Myocyte (in vitro differentiated cells): Measurements from ENCODE around the gene SRP19. TPM values are rescaled to one million over a fixed set of nuclear protein-coding genes. Genes with fewer than 3 reads are reported as not detected.
"Not testable (repeated sequence)": the region's sequence is repeated elsewhere in the genome, so short reads cannot be mapped to it uniquely, and the experiment has no call there.

Experiments
- DNase-seq: peaks from one replicate; pipeline ENCODE4 v3.0.0-alpha.2; 2012; ENCODE audit warnings: low read depth
- total RNA-seq: library from RNA; depleted of rRNA; stranded (reverse); fragments of >200 nt; gene quantifications from 2 replicates; pipeline ENCODE4 v1.2.3, GENCODE V29; 2014

Gene SRP19
- total RNA-seq, 1 donor from 2014 or later: 78.4 TPM

DNA sequence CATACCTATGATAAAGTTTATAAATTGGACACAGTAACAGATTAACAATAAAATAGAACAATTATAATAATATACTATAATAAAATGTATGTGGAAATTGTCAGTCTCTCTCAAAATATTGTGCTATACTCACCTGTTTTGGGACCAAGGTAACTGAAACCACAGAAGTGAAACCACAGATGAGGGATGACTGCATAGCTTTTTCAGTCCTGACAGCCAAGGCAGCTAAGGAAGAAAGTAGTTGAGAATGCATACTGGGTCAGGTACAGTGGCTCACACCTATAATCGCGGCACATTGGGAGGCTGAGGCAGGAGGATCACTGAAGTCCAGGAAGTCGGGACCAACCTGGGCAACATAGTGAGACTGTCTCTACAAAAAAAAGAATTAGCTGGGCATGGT is 8.9 kb downstream of the SRP19 start:
- DNase-seq: no peak

DNA sequence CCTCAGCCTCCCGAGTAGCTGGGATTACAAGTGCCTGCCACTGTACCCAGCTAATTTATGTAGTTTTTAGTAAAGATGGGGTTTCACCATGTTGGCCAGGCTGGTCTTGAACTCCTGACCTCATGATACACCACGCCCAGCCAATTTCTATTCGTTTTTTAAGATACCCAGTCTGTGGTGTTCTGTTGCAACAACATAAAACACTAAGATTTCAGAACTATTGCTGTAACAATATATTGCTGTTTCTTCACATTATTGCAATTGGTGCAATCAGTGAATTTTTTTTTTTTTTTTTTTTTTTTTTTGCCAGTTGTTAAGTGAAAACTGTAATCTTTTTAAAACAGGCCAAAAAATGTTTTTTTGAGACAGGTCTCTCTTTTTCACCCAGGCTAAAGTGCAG is 9.9 kb downstream of the SRP19 start:
- DNase-seq: no peak

DNA sequence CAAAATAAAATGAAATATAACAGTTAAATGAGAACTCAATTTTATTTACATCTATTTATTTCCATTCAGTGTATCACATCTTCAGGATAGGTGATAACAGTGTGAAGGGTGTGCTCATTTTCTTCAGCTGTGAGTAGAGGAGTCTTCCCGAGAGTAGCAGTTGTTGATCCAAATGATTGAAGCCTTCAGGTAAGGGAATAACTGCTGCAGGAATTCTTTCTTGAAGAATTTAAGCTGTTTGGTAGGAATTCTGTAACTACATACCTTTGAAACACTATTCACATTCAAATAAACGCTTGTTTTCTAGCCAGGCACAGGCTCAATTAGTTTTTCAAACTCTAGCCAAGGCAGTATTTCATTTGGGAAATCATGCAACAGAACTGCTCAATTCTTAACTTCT is 15.3 kb downstream of the SRP19 start:
- no peak for DNase-seq

DNA sequence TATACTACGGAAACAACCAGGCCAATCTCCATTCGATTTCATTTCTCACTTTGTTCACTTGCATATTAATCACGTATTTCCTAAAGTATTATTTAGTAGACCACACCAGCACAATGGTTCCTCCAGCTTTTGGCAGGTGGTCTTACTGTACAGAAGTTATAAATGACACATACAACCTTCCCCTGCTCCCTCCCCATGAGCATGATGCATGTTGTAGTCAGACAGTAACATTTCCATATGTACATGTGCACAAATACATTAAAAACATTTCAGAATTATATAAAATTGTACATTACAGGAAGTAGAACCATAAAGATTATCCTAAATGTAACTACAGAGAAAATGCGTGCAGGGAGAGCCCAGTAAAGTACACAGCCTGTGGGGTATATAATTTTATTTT is 17.0 kb downstream of the SRP19 start:
- no peak for DNase-seq

DNA sequence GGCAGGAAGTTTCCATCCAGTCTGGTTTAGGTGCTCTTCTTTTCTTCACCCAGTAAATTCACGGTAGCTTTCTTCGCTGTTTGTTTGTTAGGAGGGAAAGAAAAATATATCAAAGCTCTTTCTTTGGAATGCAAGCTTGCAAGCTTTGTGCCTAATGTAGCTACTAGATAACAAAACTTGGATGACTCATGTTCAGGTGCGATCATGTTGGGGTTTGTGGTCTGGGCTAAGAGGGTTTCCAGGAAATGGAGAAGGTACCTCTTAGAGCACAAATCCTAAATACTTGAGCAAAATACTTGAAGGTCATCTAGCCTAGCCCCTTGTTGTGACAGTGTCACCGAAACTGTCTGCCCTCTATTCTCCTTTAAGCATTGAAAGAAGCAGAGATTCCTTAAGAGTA is 17.7 kb downstream of the SRP19 start:
- no peak for DNase-seq

GRCh38 chr5:112880219-112880964 is 19.3 kb downstream of the SRP19 start:
- DNase-seq: peak; percentile 65

DNA sequence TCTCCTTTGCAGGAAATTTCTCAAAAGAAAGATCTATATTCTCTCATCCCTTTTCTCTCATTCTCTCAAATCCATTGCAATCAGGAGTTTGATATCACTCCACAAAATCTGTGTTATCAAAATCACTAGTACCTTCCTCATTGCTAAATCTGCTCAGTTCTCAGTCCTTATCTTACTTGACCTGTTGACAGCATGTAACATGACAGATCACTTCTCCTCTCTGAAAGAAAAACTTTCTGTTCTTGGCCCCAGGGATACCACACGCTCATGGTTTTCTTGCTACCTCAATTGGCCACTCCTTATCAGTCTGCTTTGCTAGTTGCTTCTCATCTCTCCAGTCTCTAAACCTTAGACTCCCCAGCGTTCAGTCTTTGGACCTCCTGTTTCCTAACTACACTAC is 22.1 kb downstream of the SRP19 start:
- no peak for DNase-seq

GRCh38 chr5:112885001-112885400 is 23.9 kb downstream of the SRP19 start:
- DNase-seq: no peak

DNA sequence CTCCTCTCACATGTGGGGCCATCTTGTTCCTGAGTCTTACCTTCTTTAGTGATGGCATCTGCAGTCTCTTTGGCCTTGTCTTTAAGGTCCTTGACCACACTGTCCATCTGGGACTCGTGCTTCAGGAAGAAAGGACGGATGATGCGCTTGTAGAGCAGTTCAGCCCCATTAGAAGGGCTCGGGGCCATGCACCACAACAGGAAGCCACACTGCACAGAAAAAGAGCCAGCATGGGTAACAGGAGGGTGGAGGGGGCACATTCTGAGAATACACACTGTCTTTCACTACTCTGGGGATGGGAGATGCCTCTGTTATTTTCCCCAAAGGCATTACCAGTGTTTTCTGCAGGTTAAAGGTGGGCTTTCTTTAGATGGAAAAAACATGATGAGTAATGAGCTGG is 25.9 kb downstream of the SRP19 start:
- no peak for DNase-seq

GRCh38 chr5:112892066-112892465 is 31.0 kb downstream of the SRP19 start:
- not testable (repeated sequence) for DNase-seq

DNA sequence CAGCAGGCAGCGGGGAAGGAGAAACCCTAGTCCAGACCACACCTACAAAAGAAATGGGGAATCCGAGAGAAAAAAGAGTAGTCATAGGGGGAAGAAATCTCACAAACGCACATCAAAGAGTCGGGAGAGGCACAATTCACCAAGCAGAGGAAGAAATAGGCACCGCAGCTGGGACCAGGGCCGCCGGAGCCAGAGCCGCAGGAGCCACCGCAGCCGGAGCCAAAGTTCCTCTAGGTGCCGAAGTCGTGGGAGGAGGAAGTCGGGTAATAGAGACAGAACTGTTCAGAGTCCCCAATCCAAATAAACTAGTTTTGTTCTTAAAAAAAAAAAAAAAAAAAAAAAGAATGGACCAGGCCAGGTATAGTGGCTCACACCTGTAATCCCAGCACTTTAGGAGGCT is 31.7 kb downstream of the SRP19 start:
- DNase-seq: no peak

DNA sequence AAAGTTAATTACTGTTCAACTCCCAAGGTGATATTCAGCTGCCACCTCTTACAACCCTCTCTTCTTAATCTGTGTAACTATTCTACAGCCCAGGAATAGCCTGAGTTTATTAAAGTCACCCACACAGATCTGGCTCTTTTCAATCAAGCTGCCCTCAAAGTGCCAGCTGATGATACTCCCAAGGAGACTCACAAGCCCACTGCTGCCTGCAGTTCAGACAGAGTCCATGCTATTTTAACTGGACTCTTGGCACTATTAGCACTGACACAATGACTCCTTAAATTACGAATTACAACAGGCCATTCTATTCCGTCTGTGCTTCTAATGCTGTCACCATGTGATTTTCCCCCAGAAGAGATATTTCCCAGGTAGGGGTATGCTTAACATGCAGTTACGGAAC is 34.6 kb downstream of the SRP19 start:
- DNase-seq: peak; percentile 72

- peak; percentile 89 for DNase-seq
Measured at GRCh38 chr5:112902561-112902960, 41.5 kb downstream of the SRP19 start.

- DNase-seq: not testable (repeated sequence)
Measured at GRCh38 chr5:112904996-112905395, 43.9 kb downstream of the SRP19 start.

DNA sequence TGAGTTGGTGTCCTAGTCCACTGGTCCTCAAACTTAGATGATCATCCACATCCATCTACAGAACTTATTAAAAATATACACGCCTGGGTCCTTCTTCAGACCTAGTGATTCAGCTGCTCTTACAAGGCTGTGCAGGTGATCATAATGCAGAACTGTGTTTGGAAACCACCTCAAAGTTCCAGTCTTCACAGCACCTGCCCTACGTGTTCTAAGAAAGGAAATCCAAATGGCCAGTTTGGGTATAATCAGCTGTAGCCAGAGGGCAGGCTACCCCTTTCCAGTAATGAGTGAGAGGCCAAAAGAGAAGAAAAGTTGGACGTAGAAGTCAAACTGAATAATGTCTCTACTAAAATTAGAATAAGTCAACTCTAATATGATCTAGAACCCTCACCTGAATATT is 45.5 kb downstream of the SRP19 start:
- no peak for DNase-seq

DNA sequence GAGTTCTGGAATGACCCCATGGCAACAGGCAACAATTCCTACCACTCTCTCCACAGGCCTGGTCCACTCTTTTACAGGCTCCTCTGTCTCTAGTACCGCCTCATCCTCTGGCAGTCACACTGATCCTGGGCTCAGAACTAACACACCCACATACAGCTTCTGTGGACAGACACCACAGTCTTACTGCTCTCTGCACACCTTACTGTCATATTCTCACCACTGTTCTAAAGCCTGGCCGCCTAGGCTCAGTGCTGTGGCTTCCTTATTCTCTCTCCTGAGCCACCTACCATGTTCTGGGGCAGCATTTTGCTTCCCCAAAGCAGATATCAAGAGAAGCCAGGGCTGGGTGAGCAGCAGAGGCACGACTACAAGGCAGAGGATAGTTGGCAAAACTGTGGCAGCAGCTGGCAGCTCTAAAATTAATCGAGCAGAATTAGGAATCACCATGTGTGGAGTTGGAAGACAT is 46.1 kb downstream of the SRP19 start:
- peak; percentile 66 for DNase-seq

DNA sequence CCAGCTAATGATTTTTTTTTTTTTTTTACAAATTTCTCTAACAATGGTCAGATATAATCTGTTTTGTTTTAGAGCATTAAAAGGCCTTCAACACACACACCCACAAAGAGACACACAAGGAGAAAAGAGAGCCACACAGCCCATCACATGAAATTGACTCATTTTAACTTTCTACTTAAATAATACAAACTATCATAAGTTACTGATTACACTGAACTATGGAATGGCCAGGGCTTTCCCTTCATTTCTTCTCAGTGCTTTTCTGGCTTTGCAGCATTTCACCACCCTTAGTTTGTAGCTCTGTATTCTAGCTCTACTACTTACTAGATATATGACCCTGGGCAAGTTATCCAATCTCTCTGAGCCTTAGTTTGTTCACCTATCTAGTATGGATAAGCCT is 47.8 kb downstream of the SRP19 start:
- no peak for DNase-seq

DNA sequence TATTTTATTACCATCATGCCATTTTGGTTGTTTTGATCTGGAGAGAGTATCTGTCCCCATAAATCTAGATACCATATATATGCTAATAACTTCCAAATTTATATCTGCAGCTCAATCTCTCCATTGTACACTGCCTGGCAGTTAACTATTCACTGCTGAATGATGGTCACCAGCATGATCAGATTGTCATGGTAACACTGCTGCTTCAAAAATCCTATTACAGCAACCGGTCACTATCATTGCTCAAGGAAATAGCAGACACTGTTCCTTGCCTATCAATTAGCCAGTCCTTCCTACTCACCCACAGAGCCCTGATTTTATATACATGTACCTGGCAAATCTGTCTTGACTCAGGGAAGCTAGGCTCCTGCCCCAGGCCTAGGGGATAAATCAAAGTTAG is 49.4 kb downstream of the SRP19 start:
- no peak for DNase-seq

GRCh38 chr5:112914584-112914983 is 53.5 kb downstream of the SRP19 start:
- peak; percentile 23 for DNase-seq

- DNase-seq: no peak
Measured at GRCh38 chr5:112915831-112916230, 54.7 kb downstream of the SRP19 start.

DNA sequence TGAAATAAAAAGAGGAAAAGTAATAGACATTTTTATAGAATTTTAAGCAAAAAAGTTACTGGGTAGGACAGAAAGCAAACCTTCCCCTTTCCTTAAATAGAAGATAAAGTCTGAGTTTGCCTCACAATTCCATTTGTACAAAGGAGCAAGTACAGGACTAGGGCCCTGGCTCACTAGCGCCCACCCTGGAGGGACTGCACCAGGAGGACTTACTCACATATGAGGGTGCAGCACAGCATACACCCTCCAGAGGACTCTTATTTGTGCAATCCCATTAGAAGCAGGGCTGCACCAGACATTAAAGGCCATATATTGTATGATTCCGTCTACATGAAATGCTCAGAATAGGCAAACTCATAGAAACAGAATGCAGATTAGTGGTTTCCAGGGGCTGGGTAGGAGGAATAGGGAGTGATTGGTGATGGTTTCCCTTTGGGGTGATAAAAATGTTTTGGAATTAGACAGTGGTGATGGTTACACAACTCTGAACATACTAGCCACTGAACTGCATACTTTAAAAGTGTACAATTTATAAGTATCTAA is 56.4 kb downstream of the SRP19 start:
- DNase-seq: no peak

GRCh38 chr5:112918136-112918535 is 57.0 kb downstream of the SRP19 start:
- no peak for DNase-seq

DNA sequence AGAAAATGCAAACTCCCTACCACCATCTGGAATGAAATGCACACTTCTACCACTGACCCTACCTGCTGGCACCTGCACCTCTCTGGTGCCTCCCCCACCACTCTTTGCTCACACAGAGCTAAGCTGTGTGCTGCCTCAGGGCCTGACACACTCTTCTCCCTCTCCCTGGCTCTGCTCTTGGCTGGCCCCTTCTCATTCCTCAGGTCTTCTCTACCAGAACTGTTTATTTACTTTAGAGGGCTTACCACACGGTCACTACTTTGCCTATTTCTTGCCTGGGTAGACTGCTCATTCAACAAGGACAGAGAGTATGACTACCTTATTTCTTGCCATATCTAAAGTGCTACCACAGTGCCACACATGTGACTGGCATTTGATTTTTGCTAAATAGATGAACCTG is 57.6 kb downstream of the SRP19 start:
- DNase-seq: no peak
